Common myeloid progenitor, CD34-positive (primary cell): ENCODE measurements around the gene AGR2. TPM values are rescaled to one million over a fixed set of nuclear protein-coding genes. Genes with fewer than 3 reads are reported as not detected.
"Not testable (repeated sequence)": the region's sequence is repeated elsewhere in the genome, so short reads cannot be mapped to it uniquely, and the experiment has no call there.

Source experiments
- CTCF ChIA-PET: fragments of 350-600 bp; sonication (Branson Sonifier 250); formaldehyde crosslinking; loops from one replicate; lab custom pipeline; 2021; ENCODE audit warnings: antibody characterized with exemption; lab: Charles Lee
- POLR2A ChIA-PET: fragments of 350-600 bp; sonication (Branson Sonifier 250); formaldehyde crosslinking; loops from one replicate; lab custom pipeline; 2021; ENCODE audit warnings: antibody characterized with exemption; lab: Charles Lee
- DNase-seq, 3 donors: peaks; one replicate each; pipeline versions ENCODE4 v3.0.0 to v3.0.0-alpha.2; 2013
- H3K27ac ChIP-seq, 2 experiments: 1 replicate in 1 of 2; 2 replicates in 1 of 2; pipeline ENCODE4 v1.7.0; 2013; ENCODE audit warnings: inconsistent platforms in 2 of 2, low read length in 2 of 2, mild to moderate bottlenecking in 2 of 2, low read depth in 1 of 2, moderate library complexity in 1 of 2; ENCODE audit not compliant: severe bottlenecking in 2 of 2, insufficient read depth in 1 of 2, poor library complexity in 1 of 2
- H3K27me3 ChIP-seq, 5 experiments: replicated peaks in 2 of 5; 1 replicate in 3 of 5; 2 replicates in 2 of 5; pipeline versions ENCODE4 v1.6.1 to v1.7.0; 2013; ENCODE audit warnings: low read length in 4 of 5, mild to moderate bottlenecking in 2 of 5, moderate library complexity in 2 of 5, inconsistent platforms in 1 of 5; ENCODE audit not compliant: insufficient read depth in 5 of 5, control insufficient read depth in 4 of 5
- H3K36me3 ChIP-seq, 4 experiments: 1 replicate in 2 of 4; 2 replicates in 2 of 4; pipeline versions ENCODE4 v1.6.1 to v1.7.0; 2013; ENCODE audit warnings: low read length in 3 of 4, control low read depth in 1 of 4, mild to moderate bottlenecking in 1 of 4; ENCODE audit not compliant: control insufficient read depth in 4 of 4, insufficient read depth in 4 of 4
- H3K4me1 ChIP-seq, 4 experiments: 1 replicate in 3 of 4; 2 replicates in 1 of 4; pipeline versions ENCODE4 v1.6.1 to v1.7.1; 2013; ENCODE audit warnings: low read length in 3 of 4, mild to moderate bottlenecking in 3 of 4, control low read depth in 1 of 4, inconsistent platforms in 1 of 4, moderate library complexity in 1 of 4; ENCODE audit not compliant: control insufficient read depth in 4 of 4, insufficient read depth in 4 of 4; ENCODE audit errors: control extremely low read depth in 1 of 4
- H3K4me3 ChIP-seq, 7 experiments: 1 replicate in 4 of 7; 2 replicates in 3 of 7; pipeline versions ENCODE4 v1.5.1 to v1.7.0; 2013; ENCODE audit warnings: mild to moderate bottlenecking in 7 of 7, low read length in 6 of 7, moderate library complexity in 6 of 7, inconsistent platforms in 2 of 7, low read depth in 2 of 7, control low read depth in 1 of 7; ENCODE audit not compliant: insufficient read depth in 4 of 7, control insufficient read depth in 1 of 7; ENCODE audit errors: extremely low read depth in 1 of 7
- H3K9me3 ChIP-seq, 5 experiments: 1 replicate in 4 of 5; 2 replicates in 1 of 5; pipeline versions ENCODE4 v1.6.1 to v1.7.1; 2013; ENCODE audit warnings: low read length in 4 of 5, mild to moderate bottlenecking in 2 of 5, inconsistent platforms in 1 of 5, low read depth in 1 of 5, moderate library complexity in 1 of 5; ENCODE audit not compliant: control insufficient read depth in 4 of 5, insufficient read depth in 2 of 5; ENCODE audit errors: control extremely low read depth in 1 of 5
- WGBS: methylation state at CpG from one replicate; pipeline ENCODE4 v1.1.5; 2013; ENCODE audit not compliant: insufficient coverage; 5-methylcytosine and 5-hydroxymethylcytosine counted together
- polyA plus RNA-seq: library from polyadenylated mRNA; unstranded; fragments of 120-200 nt; gene quantifications from one replicate; pipeline ENCODE4 v1.2.1, GENCODE V29; 2013

Gene AGR2
- polyA plus RNA-seq, result not detected

- DNase-seq, result no peak
- 92% methylated on average over 9 of the region's 13 CpGs for WGBS
- POLR2A ChIA-PET, result no interaction called here
- H3K4me1 ChIP-seq, result peaks cover 0 to 2% (median 0%) of the 10 kb centered on the region in 4 experiments
- H3K36me3 ChIP-seq, result no peaks in the 10 kb centered on the region
- H3K27ac ChIP-seq, result no peak within 1 kb of the TSS
- H3K4me3 ChIP-seq, result no peak within 1 kb of the TSS
- CTCF ChIA-PET, result interaction anchor here (0.9 kb wide), 1 partner anchor 100 kb away, joined by 3 read pairs; no protein-coding TSS in a partner anchor
- no peaks in the 10 kb centered on the region for H3K9me3 ChIP-seq
- H3K27me3 ChIP-seq, result no peaks in the 10 kb centered on the region
These were observed at the start of gene AGR2 for GRCh38 chr7:16804674-16805439. Gene AGR2, minus strand, starts transcription at chr7:16804999. Its CDS starts 3,203 bp downstream, at chr7:16801796.

GRCh38 chr7:16853189-16853588 is 48.4 kb upstream of the AGR2 start:
- DNase-seq, H3K4me3 ChIP-seq, POLR2A ChIA-PET, H3K27me3 ChIP-seq, H3K9me3 ChIP-seq, H3K36me3 ChIP-seq, H3K27ac ChIP-seq: not testable (repeated sequence)
- CTCF ChIA-PET, result interaction anchor here (0.8 to 1.6 kb wide), 5 partner anchors 10 to 140 kb away, joined by 3 to 5 read pairs (median 3); no protein-coding TSS in a partner anchor
- peaks cover 27 to 46% (median 42%) of the 10 kb centered on the region in 4 experiments for H3K4me1 ChIP-seq
- WGBS, result over 99% methylated on average over 11 of the region's 11 CpGs

- DNase-seq, result peak; percentile 87 to 95 (median 92)
- ChIA-PET CTCF (interaction anchor here (0.8 to 2.3 kb wide), 2 partner anchors 13 to 44 kb away, joined by 3 to 6 read pairs; no protein-coding TSS in a partner anchor), POLR2A (no interaction called here)
- Histone ChIP-seq H3K4me3 (peak overlapping the region in 3 of 7 experiments; percentile 16 to 26 (median 25)), H3K4me1 (peaks cover 27 to 57% (median 50%) of the 10 kb centered on the region in 4 experiments), H3K27ac (peak overlapping the region in 1 of 2 experiments; percentile 12), H3K9me3 (no peaks in the 10 kb centered on the region), H3K27me3 (no peaks in the 10 kb centered on the region), H3K36me3 (no peaks in the 10 kb centered on the region)
- no CpG with 5 or more reads among the region's 2 CpGs for WGBS
These were observed 47.0 kb upstream of the AGR2 start for GRCh38 chr7:16851829-16852228.

- CTCF ChIA-PET, result interaction anchor here (0.8 to 2.3 kb wide), 3 partner anchors 12 to 50 kb away, joined by 3 to 9 read pairs (median 6); no protein-coding TSS in a partner anchor
These were observed 46.0 kb upstream of the AGR2 start for GRCh38 chr7:16850614-16851466.

GRCh38 chr7:16849296-16850148 is 44.7 kb upstream of the AGR2 start:
- peak; percentile 14 to 77 (median 55) for DNase-seq
- Histone ChIP-seq H3K4me3 (peak overlapping the region in 1 of 7 experiments; percentile 10), H3K27me3 (no peaks in the 10 kb centered on the region), H3K4me1 (peaks cover 27 to 61% (median 50%) of the 10 kb centered on the region in 4 experiments), H3K27ac (peak overlapping the region in 1 of 2 experiments; percentile 21), H3K36me3 (no peaks in the 10 kb centered on the region), H3K9me3 (no peaks in the 10 kb centered on the region)
- POLR2A ChIA-PET, result no interaction called here
- 93% methylated on average over 6 of the region's 12 CpGs for WGBS
- CTCF ChIA-PET, result interaction anchor here (0.6 to 2.3 kb wide), 6 partner anchors 11 to 668 kb away, joined by 3 to 9 read pairs (median 4); no protein-coding TSS in a partner anchor

More at GRCh38 chr7:16850614-16851466, 46.0 kb upstream of the AGR2 start:
- peak; percentile 42 to 71 (median 64) for DNase-seq
- 79% methylated on average over 35 of the region's 44 CpGs for WGBS
- no peaks in the 10 kb centered on the region for H3K27me3 ChIP-seq
- H3K9me3 ChIP-seq, result no peaks in the 10 kb centered on the region
- H3K36me3 ChIP-seq, result no peaks in the 10 kb centered on the region
- H3K4me3 ChIP-seq, result peak overlapping the region in 5 of 7 experiments; percentile 12 to 62 (median 30)
- H3K27ac ChIP-seq, result no peak overlapping the region
- POLR2A ChIA-PET, result no interaction called here
- H3K4me1 ChIP-seq, result peaks cover 27 to 61% (median 50%) of the 10 kb centered on the region in 4 experiments

- ChIA-PET POLR2A (no interaction called here), CTCF (interaction anchor here (1.0 kb wide), 1 partner anchor 8 kb away, joined by 3 read pairs; no protein-coding TSS in a partner anchor)
- peak overlapping the region in 1 of 7 experiments; percentile 33 for H3K4me3 ChIP-seq
- no peaks in the 10 kb centered on the region for H3K27me3 ChIP-seq
- H3K27ac ChIP-seq, result no peak overlapping the region
- WGBS, result 44% methylated on average over 4 of the region's 6 CpGs
- H3K36me3 ChIP-seq, result no peaks in the 10 kb centered on the region
- H3K4me1 ChIP-seq, result peaks cover 24 to 55% (median 47%) of the 10 kb centered on the region in 4 experiments
- H3K9me3 ChIP-seq, result no peaks in the 10 kb centered on the region
- peak; percentile 2 to 40 (median 18) for DNase-seq
These were observed 42.6 kb upstream of the AGR2 start for GRCh38 chr7:16847381-16847860.
